ENCODE measurements around the gene AMPD3.

AMPD3 gene

GRCh38 chr11:10438458-10438857, 16.6 kb upstream of the AMPD3 start:
- no peak overlapping the region for H3K9ac ChIP-seq (ENCODE audit: low read length in 2 of 2)
- no peaks in the 10 kb centered on the region for H3K4me1 ChIP-seq (ENCODE audit: control insufficient read depth, insufficient read depth, low read length)
- no peaks in the 10 kb centered on the region for H3K9me3 ChIP-seq (ENCODE audit: control insufficient read depth in 2 of 2, low read length in 2 of 2)
- H3K36me3 ChIP-seq (ENCODE audit: control insufficient read depth in 2 of 2, insufficient read depth in 2 of 2, low read length in 2 of 2) = no peaks in the 10 kb centered on the region
- no peaks in the 10 kb centered on the region for H3K27me3 ChIP-seq (ENCODE audit: control insufficient read depth in 1 of 2, insufficient read depth in 2 of 2, low read length in 2 of 2)
- H3K27ac ChIP-seq (ENCODE audit: low read length) = no peak overlapping the region
- no peak overlapping the region for H3K4me3 ChIP-seq (ENCODE audit: low read length in 2 of 2)

- Histone ChIP-seq H3K9ac (ENCODE audit: low read length in 2 of 2) (no peak overlapping the region), H3K9me3 (ENCODE audit: control insufficient read depth in 2 of 2, low read length in 2 of 2) (no peaks in the 10 kb centered on the region), H3K4me1 (ENCODE audit: control insufficient read depth, insufficient read depth, low read length) (no peaks in the 10 kb centered on the region), H3K27me3 (ENCODE audit: control insufficient read depth in 1 of 2, insufficient read depth in 2 of 2, low read length in 2 of 2) (no peaks in the 10 kb centered on the region), H3K36me3 (ENCODE audit: control insufficient read depth in 2 of 2, insufficient read depth in 2 of 2, low read length in 2 of 2) (no peaks in the 10 kb centered on the region), H3K4me3 (ENCODE audit: low read length in 2 of 2) (no peak overlapping the region), H3K27ac (ENCODE audit: low read length) (no peak overlapping the region)
Observed at GRCh38 chr11:10439351-10439750, 15.7 kb upstream of the AMPD3 start.

GRCh38 chr11:10439924-10440323, 15.1 kb upstream of the AMPD3 start:
- no peaks in the 10 kb centered on the region for H3K36me3 ChIP-seq (ENCODE audit: control insufficient read depth in 2 of 2, insufficient read depth in 2 of 2, low read length in 2 of 2)

GRCh38 chr11:10440401-10440800, 14.7 kb upstream of the AMPD3 start:
- Histone ChIP-seq H3K9ac (ENCODE audit: low read length in 2 of 2) (no peak overlapping the region), H3K9me3 (ENCODE audit: control insufficient read depth in 2 of 2, low read length in 2 of 2) (no peaks in the 10 kb centered on the region), H3K4me3 (ENCODE audit: low read length in 2 of 2) (no peak overlapping the region), H3K36me3 (ENCODE audit: control insufficient read depth in 2 of 2, insufficient read depth in 2 of 2, low read length in 2 of 2) (no peaks in the 10 kb centered on the region), H3K4me1 (ENCODE audit: control insufficient read depth, insufficient read depth, low read length) (no peaks in the 10 kb centered on the region), H3K27me3 (ENCODE audit: control insufficient read depth in 1 of 2, insufficient read depth in 2 of 2, low read length in 2 of 2) (no peaks in the 10 kb centered on the region), H3K27ac (ENCODE audit: low read length) (no peak overlapping the region)

More at GRCh38 chr11:10439924-10440323, 15.1 kb upstream of the AMPD3 start:
- no peaks in the 10 kb centered on the region for H3K9me3 ChIP-seq (ENCODE audit: control insufficient read depth in 2 of 2, low read length in 2 of 2)
- no peak overlapping the region for H3K27ac ChIP-seq (ENCODE audit: low read length)
- no peak overlapping the region for H3K9ac ChIP-seq (ENCODE audit: low read length in 2 of 2)
- no peaks in the 10 kb centered on the region for H3K4me1 ChIP-seq (ENCODE audit: control insufficient read depth, insufficient read depth, low read length)
- H3K27me3 ChIP-seq (ENCODE audit: control insufficient read depth in 1 of 2, insufficient read depth in 2 of 2, low read length in 2 of 2) = no peaks in the 10 kb centered on the region
- H3K4me3 ChIP-seq (ENCODE audit: low read length in 2 of 2) = no peak overlapping the region

- Histone ChIP-seq H3K9me3 (ENCODE audit: control insufficient read depth in 2 of 2, low read length in 2 of 2) (no peaks in the 10 kb centered on the region), H3K4me3 (ENCODE audit: low read length in 2 of 2) (no peak overlapping the region), H3K36me3 (ENCODE audit: control insufficient read depth in 2 of 2, insufficient read depth in 2 of 2, low read length in 2 of 2) (no peaks in the 10 kb centered on the region), H3K27ac (ENCODE audit: low read length) (no peak overlapping the region), H3K27me3 (ENCODE audit: control insufficient read depth in 1 of 2, insufficient read depth in 2 of 2, low read length in 2 of 2) (no peaks in the 10 kb centered on the region), H3K4me1 (ENCODE audit: control insufficient read depth, insufficient read depth, low read length) (no peaks in the 10 kb centered on the region), H3K9ac (ENCODE audit: low read length in 2 of 2) (no peak overlapping the region)
Observed at GRCh38 chr11:10441091-10441490, 14.0 kb upstream of the AMPD3 start.

- Histone ChIP-seq H3K4me1 (ENCODE audit: control insufficient read depth, insufficient read depth, low read length) (no peaks in the 10 kb centered on the region), H3K27ac (ENCODE audit: low read length) (no peak overlapping the region), H3K36me3 (ENCODE audit: control insufficient read depth in 2 of 2, insufficient read depth in 2 of 2, low read length in 2 of 2) (no peaks in the 10 kb centered on the region), H3K27me3 (ENCODE audit: control insufficient read depth in 1 of 2, insufficient read depth in 2 of 2, low read length in 2 of 2) (no peaks in the 10 kb centered on the region), H3K9me3 (ENCODE audit: control insufficient read depth in 2 of 2, low read length in 2 of 2) (no peaks in the 10 kb centered on the region), H3K4me3 (ENCODE audit: low read length in 2 of 2) (no peak overlapping the region), H3K9ac (ENCODE audit: low read length in 2 of 2) (no peak overlapping the region)
Observed at GRCh38 chr11:10441652-10442503, 13.2 kb upstream of the AMPD3 start.

GRCh38 chr11:10443152-10443551, 11.9 kb upstream of the AMPD3 start:
- Histone ChIP-seq H3K4me1 (ENCODE audit: control insufficient read depth, insufficient read depth, low read length) (no peaks in the 10 kb centered on the region), H3K36me3 (ENCODE audit: control insufficient read depth in 2 of 2, insufficient read depth in 2 of 2, low read length in 2 of 2) (no peaks in the 10 kb centered on the region), H3K4me3 (ENCODE audit: low read length in 2 of 2) (no peak overlapping the region), H3K9ac (ENCODE audit: low read length in 2 of 2) (no peak overlapping the region), H3K9me3 (ENCODE audit: control insufficient read depth in 2 of 2, low read length in 2 of 2) (no peaks in the 10 kb centered on the region), H3K27me3 (ENCODE audit: control insufficient read depth in 1 of 2, insufficient read depth in 2 of 2, low read length in 2 of 2) (no peaks in the 10 kb centered on the region), H3K27ac (ENCODE audit: low read length) (no peak overlapping the region)

- Histone ChIP-seq H3K4me3 (ENCODE audit: low read length in 2 of 2) (no peak overlapping the region), H3K9ac (ENCODE audit: low read length in 2 of 2) (no peak overlapping the region), H3K4me1 (ENCODE audit: control insufficient read depth, insufficient read depth, low read length) (no peaks in the 10 kb centered on the region), H3K9me3 (ENCODE audit: control insufficient read depth in 2 of 2, low read length in 2 of 2) (no peaks in the 10 kb centered on the region), H3K27ac (ENCODE audit: low read length) (no peak overlapping the region), H3K27me3 (ENCODE audit: control insufficient read depth in 1 of 2, insufficient read depth in 2 of 2, low read length in 2 of 2) (peaks cover 0 to 2% of the 10 kb centered on the region in 2 donors), H3K36me3 (ENCODE audit: control insufficient read depth in 2 of 2, insufficient read depth in 2 of 2, low read length in 2 of 2) (no peaks in the 10 kb centered on the region)
Observed at GRCh38 chr11:10443721-10444235, 11.3 kb upstream of the AMPD3 start.

GRCh38 chr11:10444725-10445315, 10.2 kb upstream of the AMPD3 start:
- no peaks in the 10 kb centered on the region for H3K36me3 ChIP-seq (ENCODE audit: control insufficient read depth in 2 of 2, insufficient read depth in 2 of 2, low read length in 2 of 2)
- no peak overlapping the region for H3K4me3 ChIP-seq (ENCODE audit: low read length in 2 of 2)
- H3K27ac ChIP-seq (ENCODE audit: low read length) = no peak overlapping the region
- peaks cover 2 to 5% of the 10 kb centered on the region in 2 donors for H3K27me3 ChIP-seq (ENCODE audit: control insufficient read depth in 1 of 2, insufficient read depth in 2 of 2, low read length in 2 of 2)
- H3K4me1 ChIP-seq (ENCODE audit: control insufficient read depth, insufficient read depth, low read length) = no peaks in the 10 kb centered on the region
- no peaks in the 10 kb centered on the region for H3K9me3 ChIP-seq (ENCODE audit: control insufficient read depth in 2 of 2, low read length in 2 of 2)
- H3K9ac ChIP-seq (ENCODE audit: low read length in 2 of 2) = no peak overlapping the region

- Histone ChIP-seq H3K4me1 (ENCODE audit: control insufficient read depth, insufficient read depth, low read length) (peaks cover 9% of the 10 kb centered on the region), H3K9ac (ENCODE audit: low read length in 2 of 2) (no peak overlapping the region), H3K36me3 (ENCODE audit: control insufficient read depth in 2 of 2, insufficient read depth in 2 of 2, low read length in 2 of 2) (no peaks in the 10 kb centered on the region)
Observed at GRCh38 chr11:10447445-10447844, 7.6 kb upstream of the AMPD3 start.

More at GRCh38 chr11:10447445-10447844, 7.6 kb upstream of the AMPD3 start:
- Histone ChIP-seq H3K27me3 (ENCODE audit: control insufficient read depth in 1 of 2, insufficient read depth in 2 of 2, low read length in 2 of 2) (peaks cover 14 to 22% of the 10 kb centered on the region in 2 donors), H3K4me3 (ENCODE audit: low read length in 2 of 2) (no peak overlapping the region), H3K9me3 (ENCODE audit: control insufficient read depth in 2 of 2, low read length in 2 of 2) (no peaks in the 10 kb centered on the region), H3K27ac (ENCODE audit: low read length) (no peak overlapping the region)
